Measurements from ENCODE around the gene SPIRE2.
"Not testable (repeated sequence)": the region's sequence is repeated elsewhere in the genome, so short reads cannot be mapped to it uniquely, and the experiment has no call there.

The SPIRE2 gene

DNA sequence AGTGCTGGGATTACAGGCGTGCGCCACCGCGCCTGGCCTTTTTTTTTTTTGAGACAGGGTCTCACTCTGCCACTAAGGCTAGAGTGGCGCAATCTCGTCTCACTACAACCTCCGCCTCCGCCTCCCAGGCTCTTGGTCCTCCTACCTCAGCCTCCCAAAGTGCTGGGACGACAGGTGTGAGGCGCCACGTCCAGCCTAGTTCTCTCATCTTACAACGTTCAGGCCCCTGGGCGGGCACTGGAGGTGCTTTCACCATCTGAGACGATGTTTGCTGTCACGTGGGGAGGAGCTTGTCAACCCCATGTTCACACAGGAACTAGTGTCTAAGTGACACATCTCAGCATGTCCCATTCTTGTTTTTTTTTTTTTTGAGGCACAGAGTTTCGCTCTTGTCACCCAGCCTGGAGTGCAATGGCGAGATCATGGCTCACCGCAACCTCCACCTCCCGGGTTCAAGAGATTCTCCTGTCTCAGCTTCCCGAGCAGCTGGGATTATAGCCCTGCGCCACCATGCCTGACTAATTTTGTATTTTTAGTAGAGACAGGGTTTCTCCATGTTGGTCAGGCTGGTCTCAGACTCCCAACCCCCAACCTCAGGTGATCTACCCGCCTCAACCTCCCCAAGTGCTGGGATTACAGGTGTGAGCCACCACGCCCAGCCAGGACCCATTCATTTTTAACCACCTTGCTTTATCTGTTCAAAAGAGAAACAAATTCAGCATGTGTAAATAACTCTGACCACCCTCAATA is 6.7 kb upstream of the SPIRE2 start:
- no peak overlapping the region for H2BK12ac ChIP-seq (ENCODE audit: low read length)
- H3K79me1 ChIP-seq (ENCODE audit: low read length): peaks cover 6% of the 10 kb centered on the region
- WGBS (ENCODE audit: extremely low coverage, insufficient coverage, insufficient read length): no CpG with 5 or more reads among the region's 23 CpGs
- H3K27ac ChIP-seq (ENCODE audit: low read depth, low read length): no peak overlapping the region
- H3K4ac ChIP-seq (ENCODE audit: low read depth, low read length): no peak overlapping the region
- H3K79me2 ChIP-seq (ENCODE audit: control insufficient read depth, insufficient read depth, low read length, poor library complexity): peaks cover 2% of the 10 kb centered on the region
- no peak overlapping the region for H2AK5ac ChIP-seq (ENCODE audit: low read length)
- H4K8ac ChIP-seq (ENCODE audit: low read depth, low read length): no peak overlapping the region
- no peak overlapping the region for H2AFZ ChIP-seq (ENCODE audit: insufficient read depth, low read length, poor library complexity)
- no peak overlapping the region for H3K4me3 ChIP-seq (ENCODE audit: low read depth, low read length)
- no peak overlapping the region for H2BK120ac ChIP-seq (ENCODE audit: insufficient read depth, low read length, poor library complexity)
- H3K9ac ChIP-seq (ENCODE audit: low read length): no peak overlapping the region
- no peak overlapping the region for H3K14ac ChIP-seq (ENCODE audit: low read length)
- H3K9me3 ChIP-seq (ENCODE audit: insufficient read depth, low read depth, low read length): peaks cover 2% of the 10 kb centered on the region
- peaks cover 13 to 18% of the 10 kb centered on the region in 2 experiments for H3K4me1 ChIP-seq (ENCODE audit: control insufficient read depth in 1 of 2, insufficient read depth in 2 of 2, low read length in 2 of 2)
- no peak overlapping the region for H2BK5ac ChIP-seq (ENCODE audit: low read depth, low read length, poor library complexity)
- H3K36me3 ChIP-seq (ENCODE audit: control insufficient read depth in 1 of 2, insufficient read depth in 2 of 2, low read length in 2 of 2): no peaks in the 10 kb centered on the region
- H3K23ac ChIP-seq (ENCODE audit: low read length): no peak overlapping the region
- DNase-seq: no peak
- no peak overlapping the region for H3K4me2 ChIP-seq (ENCODE audit: low read length)
- H3K18ac ChIP-seq (ENCODE audit: low read length): no peak overlapping the region
- H4K91ac ChIP-seq (ENCODE audit: low read depth, low read length): no peak overlapping the region
- no peak overlapping the region for H4K12ac ChIP-seq (ENCODE audit: low read depth, low read length)
- H3K27me3 ChIP-seq (ENCODE audit: insufficient read depth, low read length): no peaks in the 10 kb centered on the region

DNA sequence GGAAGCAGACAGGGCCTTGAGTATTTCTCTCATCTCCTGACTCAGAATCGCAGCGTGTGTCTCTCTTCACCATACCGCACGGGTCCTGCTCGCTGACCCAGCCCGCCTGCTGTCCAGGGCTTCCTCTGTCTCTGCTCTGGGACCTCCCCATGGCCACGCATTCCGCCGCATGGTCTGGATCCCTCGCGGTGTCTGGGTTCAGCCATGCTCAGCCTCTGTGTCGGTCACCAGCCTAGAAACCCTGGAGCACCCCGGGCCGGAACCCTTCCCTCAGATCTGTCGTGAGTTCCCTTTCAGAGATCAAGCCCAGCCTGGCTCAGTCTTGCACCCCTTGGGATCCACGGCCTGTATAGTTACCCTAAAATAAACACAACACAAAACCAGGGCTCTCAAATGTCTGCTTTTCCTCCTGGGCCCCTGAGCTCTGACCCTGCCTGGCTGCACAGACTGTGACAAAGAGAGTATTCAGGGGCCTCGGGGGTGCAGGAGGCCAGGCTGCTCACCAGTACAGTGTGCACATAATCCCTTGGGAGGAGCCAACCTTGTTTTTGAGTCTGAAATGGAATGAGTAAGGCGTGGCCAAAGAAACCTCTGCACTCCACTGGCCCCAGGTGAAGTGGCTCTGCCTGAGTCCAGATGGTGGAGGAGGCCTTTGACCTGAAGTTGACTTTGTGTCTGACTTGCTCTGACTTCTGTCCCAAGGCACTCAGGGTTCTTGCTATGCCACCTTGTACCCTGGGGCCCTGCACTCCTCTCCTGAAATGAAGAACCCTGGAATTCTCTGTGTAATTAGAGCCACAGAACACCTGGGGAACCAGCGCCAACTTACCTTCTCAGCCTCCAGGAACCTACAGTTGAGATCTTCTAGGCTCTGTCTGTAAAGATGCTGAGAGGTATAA is 5.8 kb upstream of the SPIRE2 start:
- Histone ChIP-seq H3K18ac (ENCODE audit: low read length) (no peak overlapping the region), H2AFZ (ENCODE audit: insufficient read depth, low read length, poor library complexity) (no peak overlapping the region), H4K91ac (ENCODE audit: low read depth, low read length) (no peak overlapping the region), H2BK5ac (ENCODE audit: low read depth, low read length, poor library complexity) (no peak overlapping the region), H3K36me3 (ENCODE audit: control insufficient read depth in 1 of 2, insufficient read depth in 2 of 2, low read length in 2 of 2) (no peaks in the 10 kb centered on the region), H3K14ac (ENCODE audit: low read length) (no peak overlapping the region), H2BK120ac (ENCODE audit: insufficient read depth, low read length, poor library complexity) (peak overlapping the region; percentile 0), H3K9ac (ENCODE audit: low read length) (no peak overlapping the region), H3K4me2 (ENCODE audit: low read length) (no peak overlapping the region), H3K79me1 (ENCODE audit: low read length) (peaks cover 2% of the 10 kb centered on the region), H3K23ac (ENCODE audit: low read length) (no peak overlapping the region), H3K9me3 (ENCODE audit: insufficient read depth, low read depth, low read length) (peaks cover 2% of the 10 kb centered on the region), H3K79me2 (ENCODE audit: control insufficient read depth, insufficient read depth, low read length, poor library complexity) (no peaks in the 10 kb centered on the region), H3K4me3 (ENCODE audit: low read depth, low read length) (no peak overlapping the region), H3K27ac (ENCODE audit: low read depth, low read length) (peak overlapping the region; percentile 10), H2AK5ac (ENCODE audit: low read length) (no peak overlapping the region), H4K8ac (ENCODE audit: low read depth, low read length) (no peak overlapping the region), H4K12ac (ENCODE audit: low read depth, low read length) (no peak overlapping the region), H3K4ac (ENCODE audit: low read depth, low read length) (no peak overlapping the region), H2BK12ac (ENCODE audit: low read length) (no peak overlapping the region), H3K27me3 (ENCODE audit: insufficient read depth, low read length) (no peaks in the 10 kb centered on the region), H3K4me1 (ENCODE audit: control insufficient read depth in 1 of 2, insufficient read depth in 2 of 2, low read length in 2 of 2) (peaks cover 14 to 16% of the 10 kb centered on the region in 2 experiments)
- DNase-seq: peak in 1 of 2 donors; percentile 64
- no CpG with 5 or more reads among the region's 19 CpGs for WGBS (ENCODE audit: extremely low coverage, insufficient coverage, insufficient read length)

DNA sequence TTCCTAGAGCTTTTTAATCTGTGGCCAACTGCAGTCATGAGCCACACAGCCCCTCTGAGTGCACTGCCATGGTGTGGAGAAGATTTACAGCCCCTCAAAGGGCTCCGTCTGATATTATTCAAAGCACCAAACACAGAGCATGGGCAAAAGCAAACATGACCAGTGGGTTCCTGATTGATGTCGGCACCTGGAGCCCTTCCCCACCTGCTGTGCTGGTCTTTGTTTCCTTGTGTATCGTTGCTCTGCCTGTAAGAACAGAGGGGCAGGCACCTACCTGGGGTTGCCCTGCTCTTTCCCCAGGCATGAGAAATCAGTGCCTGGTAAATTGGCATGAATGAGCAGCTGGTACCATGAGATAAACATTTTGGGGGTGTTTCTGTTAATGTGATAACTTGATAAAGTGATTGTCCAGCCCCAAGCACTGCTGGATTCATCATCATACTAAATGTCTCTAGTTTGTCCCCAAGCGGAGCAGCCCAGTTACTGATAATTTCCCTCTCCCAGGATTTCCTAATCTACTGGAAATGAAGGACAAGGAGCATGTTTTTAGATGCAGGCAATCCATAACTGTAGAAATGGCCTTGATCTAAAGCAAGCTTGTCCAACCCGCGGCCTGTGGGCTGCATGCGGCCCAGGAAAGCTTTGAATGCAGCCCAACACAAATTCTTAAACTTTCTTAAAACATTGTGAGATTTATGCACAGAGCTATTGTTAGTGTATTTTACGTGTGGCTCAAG is 5.0 kb upstream of the SPIRE2 start:
- Histone ChIP-seq H2AFZ (ENCODE audit: insufficient read depth, low read length, poor library complexity) (no peak overlapping the region), H3K4me2 (ENCODE audit: low read length) (no peak overlapping the region)

DNA sequence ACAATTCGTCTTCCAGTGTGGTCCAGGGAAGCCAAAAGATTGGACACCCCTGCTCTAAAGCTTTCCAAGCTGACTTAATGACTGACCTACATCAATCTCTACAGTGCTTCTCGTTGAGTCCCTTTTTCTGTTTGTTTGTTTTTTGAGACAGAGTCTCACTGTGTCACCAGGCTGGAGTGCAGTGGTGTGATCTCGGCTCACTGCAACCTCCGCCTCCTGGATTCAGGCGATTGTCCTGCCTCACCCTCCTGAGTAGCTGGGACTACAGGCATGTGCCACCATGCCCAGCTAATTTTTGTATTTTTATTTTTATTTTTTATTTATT is 4.5 kb upstream of the SPIRE2 start:
- H4K8ac ChIP-seq (ENCODE audit: low read depth, low read length); H2AFZ ChIP-seq (ENCODE audit: insufficient read depth, low read length, poor library complexity); H3K14ac ChIP-seq (ENCODE audit: low read length); H3K9me3 ChIP-seq (ENCODE audit: insufficient read depth, low read depth, low read length); H3K79me1 ChIP-seq (ENCODE audit: low read length); H3K4me2 ChIP-seq (ENCODE audit: low read length); H2AK5ac ChIP-seq (ENCODE audit: low read length); H3K79me2 ChIP-seq (ENCODE audit: control insufficient read depth, insufficient read depth, low read length, poor library complexity); H3K27ac ChIP-seq (ENCODE audit: low read depth, low read length); H3K27me3 ChIP-seq (ENCODE audit: insufficient read depth, low read length); H3K4me3 ChIP-seq (ENCODE audit: low read depth, low read length); H2BK5ac ChIP-seq (ENCODE audit: low read depth, low read length, poor library complexity); H3K36me3 ChIP-seq (ENCODE audit: control insufficient read depth in 1 of 2, insufficient read depth in 2 of 2, low read length in 2 of 2); H3K4ac ChIP-seq (ENCODE audit: low read depth, low read length); H2BK12ac ChIP-seq (ENCODE audit: low read length); DNase-seq; H3K9ac ChIP-seq (ENCODE audit: low read length); H4K91ac ChIP-seq (ENCODE audit: low read depth, low read length); H4K12ac ChIP-seq (ENCODE audit: low read depth, low read length); H3K18ac ChIP-seq (ENCODE audit: low read length); H2BK120ac ChIP-seq (ENCODE audit: insufficient read depth, low read length, poor library complexity); H3K23ac ChIP-seq (ENCODE audit: low read length): not testable (repeated sequence)
- peaks cover 18 to 19% of the 10 kb centered on the region in 2 experiments for H3K4me1 ChIP-seq (ENCODE audit: control insufficient read depth in 1 of 2, insufficient read depth in 2 of 2, low read length in 2 of 2)
- WGBS (ENCODE audit: extremely low coverage, insufficient coverage, insufficient read length): no CpG with 5 or more reads among the region's 5 CpGs

More for the DNA sequence above, 5.0 kb upstream of the SPIRE2 start:
- H3K27me3 ChIP-seq (ENCODE audit: insufficient read depth, low read length): no peaks in the 10 kb centered on the region
- no peak overlapping the region for H4K12ac ChIP-seq (ENCODE audit: low read depth, low read length)
- H3K4me3 ChIP-seq (ENCODE audit: low read depth, low read length): no peak overlapping the region
- DNase-seq: no peak
- no peak overlapping the region for H3K9ac ChIP-seq (ENCODE audit: low read length)
- H3K4me1 ChIP-seq (ENCODE audit: control insufficient read depth in 1 of 2, insufficient read depth in 2 of 2, low read length in 2 of 2): peaks cover 18% of the 10 kb centered on the region in 2 experiments
- no peak overlapping the region for H4K8ac ChIP-seq (ENCODE audit: low read depth, low read length)
- no peak overlapping the region for H2BK120ac ChIP-seq (ENCODE audit: insufficient read depth, low read length, poor library complexity)
- no peak overlapping the region for H2BK5ac ChIP-seq (ENCODE audit: low read depth, low read length, poor library complexity)
- no peak overlapping the region for H3K14ac ChIP-seq (ENCODE audit: low read length)
- peak overlapping the region; percentile 21 for H3K18ac ChIP-seq (ENCODE audit: low read length)
- H3K4ac ChIP-seq (ENCODE audit: low read depth, low read length): no peak overlapping the region
- peaks cover 2% of the 10 kb centered on the region for H3K9me3 ChIP-seq (ENCODE audit: insufficient read depth, low read depth, low read length)
- peak overlapping the region; percentile 10 for H3K27ac ChIP-seq (ENCODE audit: low read depth, low read length)
- no CpG with 5 or more reads among the region's 8 CpGs for WGBS (ENCODE audit: extremely low coverage, insufficient coverage, insufficient read length)
- no peak overlapping the region for H2AK5ac ChIP-seq (ENCODE audit: low read length)
- H3K36me3 ChIP-seq (ENCODE audit: control insufficient read depth in 1 of 2, insufficient read depth in 2 of 2, low read length in 2 of 2): no peaks in the 10 kb centered on the region
- no peak overlapping the region for H3K23ac ChIP-seq (ENCODE audit: low read length)
- no peaks in the 10 kb centered on the region for H3K79me2 ChIP-seq (ENCODE audit: control insufficient read depth, insufficient read depth, low read length, poor library complexity)
- no peak overlapping the region for H2BK12ac ChIP-seq (ENCODE audit: low read length)
- no peak overlapping the region for H4K91ac ChIP-seq (ENCODE audit: low read depth, low read length)
- peaks cover 4% of the 10 kb centered on the region for H3K79me1 ChIP-seq (ENCODE audit: low read length)
